HL-60/S4 treated with phorbol 12-myristate 13-acetate at 8.2 ng/mL for 4 days and 3 days (cell line): Measurements from ENCODE around the gene HSD17B1.
"Not testable (repeated sequence)": the region's sequence is repeated elsewhere in the genome, so short reads cannot be mapped to it uniquely, and the experiment has no call there.

Experiments
- in situ Hi-C: fragments of 300-500 bp; cut with MboI; formaldehyde crosslinking; loops from 2 replicates; pipeline ENCODE4 v1.15.0; 2022; ENCODE audit warnings: low sequenced_read_pairs

HSD17B1 gene

GRCh38 chr17:42552736-42553135, at the start of gene HSD17B1:
TSS of gene HSD17B1 (plus strand) at chr17:42552923. CDS start at chr17:42552934, 11 bp downstream.
- in situ Hi-C loops, result not testable (repeated sequence)

- in situ Hi-C loops, result no loop called here
Observed at GRCh38 chr17:42502926-42503325, 49.8 kb upstream of the HSD17B1 start.

- in situ Hi-C loops, result no loop called here
Observed at GRCh38 chr17:42507671-42508070, 45.1 kb upstream of the HSD17B1 start.

- in situ Hi-C loops, result no loop called here
Observed at GRCh38 chr17:42508426-42509165, 44.1 kb upstream of the HSD17B1 start.

- in situ Hi-C loops, result no loop called here
Observed at GRCh38 chr17:42509409-42509808, 43.3 kb upstream of the HSD17B1 start.

GRCh38 chr17:42509841-42510240, 42.9 kb upstream of the HSD17B1 start:
- in situ Hi-C loops, result no loop called here

GRCh38 chr17:42512246-42512645, 40.5 kb upstream of the HSD17B1 start:
- in situ Hi-C loops, result no loop called here

- in situ Hi-C loops, result no loop called here
Observed at GRCh38 chr17:42512733-42513251, 39.9 kb upstream of the HSD17B1 start.

- in situ Hi-C loops, result no loop called here
Observed at GRCh38 chr17:42513686-42514085, 39.0 kb upstream of the HSD17B1 start.

- in situ Hi-C loops, result no loop called here
Observed at GRCh38 chr17:42514279-42514678, 38.4 kb upstream of the HSD17B1 start.

GRCh38 chr17:42514867-42515266, 37.9 kb upstream of the HSD17B1 start:
- in situ Hi-C loops, result no loop called here

GRCh38 chr17:42517516-42517915, 35.2 kb upstream of the HSD17B1 start:
- in situ Hi-C loops, result no loop called here

GRCh38 chr17:42518046-42518754, 34.5 kb upstream of the HSD17B1 start:
- in situ Hi-C loops, result no loop called here

- in situ Hi-C loops, result no loop called here
Observed at GRCh38 chr17:42518755-42519545, 33.8 kb upstream of the HSD17B1 start.

- in situ Hi-C loops, result no loop called here
Observed at GRCh38 chr17:42519546-42520491, 32.9 kb upstream of the HSD17B1 start.

- in situ Hi-C loops, result no loop called here
Observed at GRCh38 chr17:42520540-42520951, 32.2 kb upstream of the HSD17B1 start.

GRCh38 chr17:42521036-42521435, 31.7 kb upstream of the HSD17B1 start:
- in situ Hi-C loops, result no loop called here

- in situ Hi-C loops, result no loop called here
Observed at GRCh38 chr17:42521666-42522262, 31.0 kb upstream of the HSD17B1 start.

- in situ Hi-C loops, result no loop called here
Observed at GRCh38 chr17:42522263-42522790, 30.4 kb upstream of the HSD17B1 start.
